Adrenal gland (tissue), 5 donors: ENCODE measurements around the gene SH3BGRL2.

Source experiments
- POLR2A ChIP-seq, 2 donors: fragments of 450-650 bp; IDR thresholded peaks; one replicate each; pipeline ENCODE4 v1.6.1; 2017; ENCODE audit warnings: antibody characterized with exemption in 2 of 2, mild to moderate bottlenecking in 2 of 2, moderate library complexity in 1 of 2
- TF ChIP-seq, protein P1 (sequence below), 6 experiments: fragments of 450-650 bp in 4 of 6; fragments of 200-600 bp in 2 of 6; sonication (generic) in 1 of 6; IDR thresholded peaks; 1 replicate in 5 of 6; 2 replicates in 1 of 6; pipeline versions ENCODE4 v1.5.1 to v1.8.0; 2016 to 2021; ENCODE audit warnings: antibody characterized with exemption in 6 of 6, mild to moderate bottlenecking in 2 of 6, moderate library complexity in 1 of 6
- donor health status: DM: no; HTN: no; CAD: no.

GRCh38 chr6:79668381-79668780, 37.3 kb downstream of the SH3BGRL2 start:
- TF ChIP-seq, protein P1, sequence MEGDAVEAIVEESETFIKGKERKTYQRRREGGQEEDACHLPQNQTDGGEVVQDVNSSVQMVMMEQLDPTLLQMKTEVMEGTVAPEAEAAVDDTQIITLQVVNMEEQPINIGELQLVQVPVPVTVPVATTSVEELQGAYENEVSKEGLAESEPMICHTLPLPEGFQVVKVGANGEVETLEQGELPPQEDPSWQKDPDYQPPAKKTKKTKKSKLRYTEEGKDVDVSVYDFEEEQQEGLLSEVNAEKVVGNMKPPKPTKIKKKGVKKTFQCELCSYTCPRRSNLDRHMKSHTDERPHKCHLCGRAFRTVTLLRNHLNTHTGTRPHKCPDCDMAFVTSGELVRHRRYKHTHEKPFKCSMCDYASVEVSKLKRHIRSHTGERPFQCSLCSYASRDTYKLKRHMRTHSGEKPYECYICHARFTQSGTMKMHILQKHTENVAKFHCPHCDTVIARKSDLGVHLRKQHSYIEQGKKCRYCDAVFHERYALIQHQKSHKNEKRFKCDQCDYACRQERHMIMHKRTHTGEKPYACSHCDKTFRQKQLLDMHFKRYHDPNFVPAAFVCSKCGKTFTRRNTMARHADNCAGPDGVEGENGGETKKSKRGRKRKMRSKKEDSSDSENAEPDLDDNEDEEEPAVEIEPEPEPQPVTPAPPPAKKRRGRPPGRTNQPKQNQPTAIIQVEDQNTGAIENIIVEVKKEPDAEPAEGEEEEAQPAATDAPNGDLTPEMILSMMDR (IDR thresholded peaks at IDR 0.05) = no peak
- TF ChIP-seq POLR2A (IDR thresholded peaks at IDR 0.05) = no peak
